Measurements from ENCODE around the gene DHRS13.
A peak's percentile ranks its signal among the peaks of the same experiment; 100 is the strongest.

The DHRS13 gene

GRCh38 chr17:28948342-28948741 lies 45.5 kb upstream of the DHRS13 start:
- no CpG with 5 or more reads among the region's 4 CpGs for WGBS (ENCODE audit: extremely low coverage, insufficient coverage, insufficient read length)

GRCh38 chr17:28947639-28948038 lies 44.8 kb upstream of the DHRS13 start:
- Histone ChIP-seq H3K14ac (ENCODE audit: low read length) (no peak overlapping the region), H2BK12ac (ENCODE audit: low read length) (no peak overlapping the region), H3K4me2 (ENCODE audit: low read length) (no peak overlapping the region), H3K9ac (ENCODE audit: low read length) (no peak overlapping the region), H3K4me1 (ENCODE audit: control insufficient read depth in 1 of 2, insufficient read depth in 2 of 2, low read length in 2 of 2) (peaks cover 3% of the 10 kb centered on the region in 2 experiments), H2BK5ac (ENCODE audit: low read depth, low read length, poor library complexity) (no peak overlapping the region), H2AFZ (ENCODE audit: insufficient read depth, low read length, poor library complexity) (no peak overlapping the region), H3K18ac (ENCODE audit: low read length) (no peak overlapping the region), H3K4me3 (ENCODE audit: low read depth, low read length) (no peak overlapping the region), H4K12ac (ENCODE audit: low read depth, low read length) (no peak overlapping the region), H3K36me3 (ENCODE audit: control insufficient read depth in 1 of 2, insufficient read depth in 2 of 2, low read length in 2 of 2) (peaks cover 0 to 9% of the 10 kb centered on the region in 2 experiments), H2BK120ac (ENCODE audit: insufficient read depth, low read length, poor library complexity) (no peak overlapping the region), H3K79me1 (ENCODE audit: low read length) (peaks cover 21% of the 10 kb centered on the region), H2AK5ac (ENCODE audit: low read length) (no peak overlapping the region), H3K27ac (ENCODE audit: low read depth, low read length) (no peak overlapping the region), H3K9me3 (ENCODE audit: insufficient read depth, low read depth, low read length) (no peaks in the 10 kb centered on the region), H3K79me2 (ENCODE audit: control insufficient read depth, insufficient read depth, low read length, poor library complexity) (peaks cover 26% of the 10 kb centered on the region), H4K8ac (ENCODE audit: low read depth, low read length) (no peak overlapping the region), H4K91ac (ENCODE audit: low read depth, low read length) (no peak overlapping the region), H3K23ac (ENCODE audit: low read length) (no peak overlapping the region), H3K27me3 (ENCODE audit: insufficient read depth, low read length) (no peaks in the 10 kb centered on the region), H3K4ac (ENCODE audit: low read depth, low read length) (peak overlapping the region; percentile 30)
- no peak for DNase-seq
- no CpG with 5 or more reads among the region's 3 CpGs for WGBS (ENCODE audit: extremely low coverage, insufficient coverage, insufficient read length)

More at GRCh38 chr17:28948342-28948741, 45.5 kb upstream of the DHRS13 start:
- Histone ChIP-seq H3K79me1 (ENCODE audit: low read length) (peaks cover 21% of the 10 kb centered on the region), H2AFZ (ENCODE audit: insufficient read depth, low read length, poor library complexity) (no peak overlapping the region), H3K79me2 (ENCODE audit: control insufficient read depth, insufficient read depth, low read length, poor library complexity) (peaks cover 26% of the 10 kb centered on the region), H3K18ac (ENCODE audit: low read length) (no peak overlapping the region), H3K4ac (ENCODE audit: low read depth, low read length) (peak overlapping the region; percentile 78), H3K27me3 (ENCODE audit: insufficient read depth, low read length) (no peaks in the 10 kb centered on the region), H2BK5ac (ENCODE audit: low read depth, low read length, poor library complexity) (no peak overlapping the region), H3K9ac (ENCODE audit: low read length) (no peak overlapping the region), H2BK120ac (ENCODE audit: insufficient read depth, low read length, poor library complexity) (no peak overlapping the region), H3K9me3 (ENCODE audit: insufficient read depth, low read depth, low read length) (no peaks in the 10 kb centered on the region), H3K14ac (ENCODE audit: low read length) (no peak overlapping the region), H3K36me3 (ENCODE audit: control insufficient read depth in 1 of 2, insufficient read depth in 2 of 2, low read length in 2 of 2) (peaks cover 0 to 6% of the 10 kb centered on the region in 2 experiments), H4K8ac (ENCODE audit: low read depth, low read length) (no peak overlapping the region), H4K12ac (ENCODE audit: low read depth, low read length) (no peak overlapping the region), H4K91ac (ENCODE audit: low read depth, low read length) (no peak overlapping the region), H2BK12ac (ENCODE audit: low read length) (no peak overlapping the region), H3K4me2 (ENCODE audit: low read length) (peak overlapping the region; percentile 98), H3K27ac (ENCODE audit: low read depth, low read length) (no peak overlapping the region), H3K23ac (ENCODE audit: low read length) (no peak overlapping the region), H3K4me1 (ENCODE audit: control insufficient read depth in 1 of 2, insufficient read depth in 2 of 2, low read length in 2 of 2) (peaks cover 3 to 6% of the 10 kb centered on the region in 2 experiments), H2AK5ac (ENCODE audit: low read length) (no peak overlapping the region), H3K4me3 (ENCODE audit: low read depth, low read length) (no peak overlapping the region)
- no peak for DNase-seq

- H3K4me3 ChIP-seq (ENCODE audit: low read depth, low read length) = no peak overlapping the region
- no peak overlapping the region for H4K12ac ChIP-seq (ENCODE audit: low read depth, low read length)
- no CpG with 5 or more reads among the region's 4 CpGs for WGBS (ENCODE audit: extremely low coverage, insufficient coverage, insufficient read length)
- H3K14ac ChIP-seq (ENCODE audit: low read length) = no peak overlapping the region
- no peak overlapping the region for H4K91ac ChIP-seq (ENCODE audit: low read depth, low read length)
- H3K79me2 ChIP-seq (ENCODE audit: control insufficient read depth, insufficient read depth, low read length, poor library complexity) = peaks cover 27% of the 10 kb centered on the region
- H2AK5ac ChIP-seq (ENCODE audit: low read length) = no peak overlapping the region
- no peak overlapping the region for H3K18ac ChIP-seq (ENCODE audit: low read length)
- H4K8ac ChIP-seq (ENCODE audit: low read depth, low read length) = no peak overlapping the region
- H3K4ac ChIP-seq (ENCODE audit: low read depth, low read length) = peak overlapping the region; percentile 87
- no peak overlapping the region for H2BK120ac ChIP-seq (ENCODE audit: insufficient read depth, low read length, poor library complexity)
- no peak overlapping the region for H3K23ac ChIP-seq (ENCODE audit: low read length)
- peaks cover 3% of the 10 kb centered on the region in 2 experiments for H3K4me1 ChIP-seq (ENCODE audit: control insufficient read depth in 1 of 2, insufficient read depth in 2 of 2, low read length in 2 of 2)
- no peak overlapping the region for H2AFZ ChIP-seq (ENCODE audit: insufficient read depth, low read length, poor library complexity)
- H3K9me3 ChIP-seq (ENCODE audit: insufficient read depth, low read depth, low read length) = no peaks in the 10 kb centered on the region
- no peak overlapping the region for H2BK12ac ChIP-seq (ENCODE audit: low read length)
- peaks cover 15% of the 10 kb centered on the region for H3K79me1 ChIP-seq (ENCODE audit: low read length)
- no peak overlapping the region for H2BK5ac ChIP-seq (ENCODE audit: low read depth, low read length, poor library complexity)
- H3K9ac ChIP-seq (ENCODE audit: low read length) = no peak overlapping the region
- no peak overlapping the region for H3K27ac ChIP-seq (ENCODE audit: low read depth, low read length)
- H3K36me3 ChIP-seq (ENCODE audit: control insufficient read depth in 1 of 2, insufficient read depth in 2 of 2, low read length in 2 of 2) = peaks cover 4 to 9% of the 10 kb centered on the region in 2 experiments
- no peaks in the 10 kb centered on the region for H3K27me3 ChIP-seq (ENCODE audit: insufficient read depth, low read length)
- DNase-seq = no peak
- no peak overlapping the region for H3K4me2 ChIP-seq (ENCODE audit: low read length)
These were observed 43.4 kb upstream of the DHRS13 start for GRCh38 chr17:28946239-28946638.

- Histone ChIP-seq H3K79me2 (ENCODE audit: control insufficient read depth, insufficient read depth, low read length, poor library complexity) (peaks cover 20% of the 10 kb centered on the region), H3K36me3 (ENCODE audit: control insufficient read depth in 1 of 2, insufficient read depth in 2 of 2, low read length in 2 of 2) (peaks cover 6 to 9% of the 10 kb centered on the region in 2 experiments), H3K18ac (ENCODE audit: low read length) (no peak overlapping the region), H3K27me3 (ENCODE audit: insufficient read depth, low read length) (no peaks in the 10 kb centered on the region), H2BK5ac (ENCODE audit: low read depth, low read length, poor library complexity) (no peak overlapping the region), H3K27ac (ENCODE audit: low read depth, low read length) (no peak overlapping the region), H2AK5ac (ENCODE audit: low read length) (no peak overlapping the region), H3K9ac (ENCODE audit: low read length) (no peak overlapping the region), H3K14ac (ENCODE audit: low read length) (no peak overlapping the region), H2BK120ac (ENCODE audit: insufficient read depth, low read length, poor library complexity) (no peak overlapping the region), H3K4ac (ENCODE audit: low read depth, low read length) (peak overlapping the region; percentile 72), H4K12ac (ENCODE audit: low read depth, low read length) (no peak overlapping the region), H3K9me3 (ENCODE audit: insufficient read depth, low read depth, low read length) (no peaks in the 10 kb centered on the region), H3K4me3 (ENCODE audit: low read depth, low read length) (no peak overlapping the region), H3K4me2 (ENCODE audit: low read length) (no peak overlapping the region), H3K79me1 (ENCODE audit: low read length) (peaks cover 8% of the 10 kb centered on the region), H4K91ac (ENCODE audit: low read depth, low read length) (no peak overlapping the region), H2BK12ac (ENCODE audit: low read length) (no peak overlapping the region), H4K8ac (ENCODE audit: low read depth, low read length) (no peak overlapping the region), H3K4me1 (ENCODE audit: control insufficient read depth in 1 of 2, insufficient read depth in 2 of 2, low read length in 2 of 2) (peaks cover 3% of the 10 kb centered on the region in 2 experiments), H3K23ac (ENCODE audit: low read length) (no peak overlapping the region), H2AFZ (ENCODE audit: insufficient read depth, low read length, poor library complexity) (no peak overlapping the region)
- no peak for DNase-seq
- WGBS (ENCODE audit: extremely low coverage, insufficient coverage, insufficient read length) = no CpG with 5 or more reads among the region's 8 CpGs
These were observed 42.2 kb upstream of the DHRS13 start for GRCh38 chr17:28944862-28945741.
